ENCODE measurements around the gene MDGA2. TPM values are rescaled to one million over a fixed set of nuclear protein-coding genes. Genes with fewer than 3 reads are reported as not detected.

MDGA2 gene
- total RNA-seq, 2 donors from 2014 or later, result not detected

GRCh38 chr14:47155395-47155794 lies 520.0 kb downstream of the MDGA2 start:
- H3K27ac ChIP-seq, result no peak overlapping the region
- no peaks in the 10 kb centered on the region for H3K9me3 ChIP-seq
- H3K27me3 ChIP-seq, result no peaks in the 10 kb centered on the region
- no peak overlapping the region for H3K4me3 ChIP-seq
- intact Hi-C loops (cut with DNase I), result no loop called here
- no peak for TF ChIP-seq CTCF (IDR thresholded peaks at IDR 0.05)
- DNase-seq, result no peak
- no peaks in the 10 kb centered on the region for H3K36me3 ChIP-seq
- no peak overlapping the region for H3K9ac ChIP-seq (ENCODE audit: low read depth in 2 of 2, low read length in 2 of 2)
- H3K4me1 ChIP-seq, result no peaks in the 10 kb centered on the region

GRCh38 chr14:47154276-47154797 lies 521.1 kb downstream of the MDGA2 start:
- Histone ChIP-seq H3K9me3 (no peaks in the 10 kb centered on the region), H3K9ac (ENCODE audit: low read depth in 2 of 2, low read length in 2 of 2) (no peak overlapping the region), H3K36me3 (no peaks in the 10 kb centered on the region), H3K27ac (no peak overlapping the region), H3K4me3 (no peak overlapping the region), H3K27me3 (no peaks in the 10 kb centered on the region), H3K4me1 (no peaks in the 10 kb centered on the region)
- no peak for TF ChIP-seq CTCF (IDR thresholded peaks at IDR 0.05)
- no peak for DNase-seq
- intact Hi-C loops (cut with DNase I), result no loop called here

- no peak for TF ChIP-seq CTCF (IDR thresholded peaks at IDR 0.05)
- H3K27ac ChIP-seq, result no peak overlapping the region
- H3K9me3 ChIP-seq, result no peaks in the 10 kb centered on the region
- intact Hi-C loops (cut with DNase I), result no loop called here
- H3K4me1 ChIP-seq, result no peaks in the 10 kb centered on the region
- H3K27me3 ChIP-seq, result no peaks in the 10 kb centered on the region
- no peak overlapping the region for H3K4me3 ChIP-seq
- DNase-seq, result no peak
- no peak overlapping the region for H3K9ac ChIP-seq (ENCODE audit: low read depth in 2 of 2, low read length in 2 of 2)
- no peaks in the 10 kb centered on the region for H3K36me3 ChIP-seq
Observed at GRCh38 chr14:47153746-47154145, 521.7 kb downstream of the MDGA2 start.

- intact Hi-C loops (cut with DNase I), result no loop called here
- Histone ChIP-seq H3K27ac (no peak overlapping the region), H3K36me3 (no peaks in the 10 kb centered on the region), H3K4me1 (no peaks in the 10 kb centered on the region), H3K9ac (ENCODE audit: low read depth in 2 of 2, low read length in 2 of 2) (no peak overlapping the region), H3K4me3 (no peak overlapping the region), H3K27me3 (no peaks in the 10 kb centered on the region), H3K9me3 (no peaks in the 10 kb centered on the region)
- TF ChIP-seq CTCF (IDR thresholded peaks at IDR 0.05), result no peak
- DNase-seq, result no peak
Observed at GRCh38 chr14:47150267-47150666, 525.1 kb downstream of the MDGA2 start.

GRCh38 chr14:47149326-47149725 lies 526.1 kb downstream of the MDGA2 start:
- H3K9me3 ChIP-seq, result no peaks in the 10 kb centered on the region
- intact Hi-C loops (cut with DNase I), result no loop called here
- DNase-seq, result no peak
- no peak overlapping the region for H3K27ac ChIP-seq
- H3K4me1 ChIP-seq, result no peaks in the 10 kb centered on the region
- H3K4me3 ChIP-seq, result no peak overlapping the region
- H3K9ac ChIP-seq (ENCODE audit: low read depth in 2 of 2, low read length in 2 of 2), result no peak overlapping the region
- H3K27me3 ChIP-seq, result no peaks in the 10 kb centered on the region
- TF ChIP-seq CTCF (IDR thresholded peaks at IDR 0.05), result no peak
- no peaks in the 10 kb centered on the region for H3K36me3 ChIP-seq
